Parathyroid adenoma (tissue), 2 donors: ENCODE results near the gene VWA1.
A peak's percentile ranks its signal among the peaks of the same experiment; 100 is the strongest.

Experiments
- H2AFZ ChIP-seq: fragments of 300-600 bp; sonication (generic); one replicate; pipeline ENCODE4 v1.7.0; 2017; ENCODE audit warnings: antibody characterized with exemption, mild to moderate bottlenecking
- H3K27ac ChIP-seq: fragments of 300-600 bp; sonication (generic); one replicate; pipeline ENCODE4 v1.7.0; 2017
- H3K27me3 ChIP-seq: fragments of 300-600 bp; sonication (generic); one replicate; pipeline ENCODE4 v1.7.0; 2017; ENCODE audit warnings: low read length; ENCODE audit not compliant: control insufficient read depth, insufficient read depth
- H3K36me3 ChIP-seq: fragments of 300-600 bp; sonication (generic); one replicate; pipeline ENCODE4 v1.7.0; 2017; ENCODE audit warnings: low read length; ENCODE audit not compliant: control insufficient read depth, insufficient read depth
- H3K4me1 ChIP-seq: fragments of 300-600 bp; sonication (generic); one replicate; pipeline ENCODE4 v1.7.0; 2017; ENCODE audit warnings: control low read depth
- H3K4me2 ChIP-seq: fragments of 300-600 bp; sonication (generic); one replicate; pipeline ENCODE4 v1.7.0; 2017; ENCODE audit warnings: low read length
- H3K4me3 ChIP-seq: fragments of 300-600 bp; sonication (generic); one replicate; pipeline ENCODE4 v1.7.0; 2017; ENCODE audit warnings: low read depth, low read length
- H3K79me2 ChIP-seq: fragments of 300-600 bp; sonication (generic); one replicate; pipeline ENCODE4 v1.7.0; 2017; ENCODE audit warnings: control low read depth
- H3K9ac ChIP-seq: fragments of 300-600 bp; sonication (generic); one replicate; pipeline ENCODE4 v1.7.0; 2017; ENCODE audit warnings: mild to moderate bottlenecking
- H3K9me3 ChIP-seq: fragments of 300-600 bp; sonication (generic); one replicate; pipeline ENCODE4 v1.7.0; 2017; ENCODE audit warnings: low read length; ENCODE audit not compliant: control insufficient read depth
- TF ChIP-seq, protein P1 (sequence below): fragments of 300-600 bp; sonication (generic); IDR thresholded peaks from one replicate; pipeline ENCODE4 v1.7.0; 2017; ENCODE audit warnings: antibody characterized with exemption, mild to moderate bottlenecking
- donor health status: primary hyperparathyroidism.

The VWA1 gene

DNA sequence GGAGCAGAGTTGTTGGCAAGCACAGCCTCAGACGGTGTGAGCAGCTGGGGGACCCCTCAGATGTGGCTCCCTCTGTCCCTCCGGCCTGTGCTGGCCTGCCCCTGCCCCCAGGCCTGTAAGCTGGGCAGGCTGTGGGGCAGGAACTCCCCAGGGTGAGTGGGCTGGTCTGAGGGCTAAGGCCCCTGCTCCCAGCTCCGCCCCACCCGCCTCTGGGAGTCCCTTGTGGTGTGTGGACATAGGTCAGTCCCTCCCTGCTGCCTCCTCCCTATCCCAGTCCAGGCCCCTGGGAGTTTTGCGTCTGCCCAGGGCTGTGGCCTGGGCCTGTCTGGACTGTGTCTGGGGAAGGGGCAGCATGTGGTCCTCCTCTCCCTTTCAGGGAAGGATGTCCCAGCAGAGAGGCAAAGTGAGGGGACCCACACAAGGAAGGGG is 3.6 kb upstream of the VWA1 start:
- no peaks in the 10 kb centered on the region for H3K9me3 ChIP-seq
- H3K4me1 ChIP-seq = no peaks in the 10 kb centered on the region
- H2AFZ ChIP-seq = no peak overlapping the region
- no peaks in the 10 kb centered on the region for H3K79me2 ChIP-seq
- H3K4me2 ChIP-seq = no peak overlapping the region
- H3K27ac ChIP-seq = peak overlapping the region; percentile 62
- TF ChIP-seq, protein P1, sequence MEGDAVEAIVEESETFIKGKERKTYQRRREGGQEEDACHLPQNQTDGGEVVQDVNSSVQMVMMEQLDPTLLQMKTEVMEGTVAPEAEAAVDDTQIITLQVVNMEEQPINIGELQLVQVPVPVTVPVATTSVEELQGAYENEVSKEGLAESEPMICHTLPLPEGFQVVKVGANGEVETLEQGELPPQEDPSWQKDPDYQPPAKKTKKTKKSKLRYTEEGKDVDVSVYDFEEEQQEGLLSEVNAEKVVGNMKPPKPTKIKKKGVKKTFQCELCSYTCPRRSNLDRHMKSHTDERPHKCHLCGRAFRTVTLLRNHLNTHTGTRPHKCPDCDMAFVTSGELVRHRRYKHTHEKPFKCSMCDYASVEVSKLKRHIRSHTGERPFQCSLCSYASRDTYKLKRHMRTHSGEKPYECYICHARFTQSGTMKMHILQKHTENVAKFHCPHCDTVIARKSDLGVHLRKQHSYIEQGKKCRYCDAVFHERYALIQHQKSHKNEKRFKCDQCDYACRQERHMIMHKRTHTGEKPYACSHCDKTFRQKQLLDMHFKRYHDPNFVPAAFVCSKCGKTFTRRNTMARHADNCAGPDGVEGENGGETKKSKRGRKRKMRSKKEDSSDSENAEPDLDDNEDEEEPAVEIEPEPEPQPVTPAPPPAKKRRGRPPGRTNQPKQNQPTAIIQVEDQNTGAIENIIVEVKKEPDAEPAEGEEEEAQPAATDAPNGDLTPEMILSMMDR = no peak
- H3K4me3 ChIP-seq = no peak overlapping the region
- H3K36me3 ChIP-seq = no peaks in the 10 kb centered on the region
- no peak overlapping the region for H3K9ac ChIP-seq
- H3K27me3 ChIP-seq = no peaks in the 10 kb centered on the region

DNA sequence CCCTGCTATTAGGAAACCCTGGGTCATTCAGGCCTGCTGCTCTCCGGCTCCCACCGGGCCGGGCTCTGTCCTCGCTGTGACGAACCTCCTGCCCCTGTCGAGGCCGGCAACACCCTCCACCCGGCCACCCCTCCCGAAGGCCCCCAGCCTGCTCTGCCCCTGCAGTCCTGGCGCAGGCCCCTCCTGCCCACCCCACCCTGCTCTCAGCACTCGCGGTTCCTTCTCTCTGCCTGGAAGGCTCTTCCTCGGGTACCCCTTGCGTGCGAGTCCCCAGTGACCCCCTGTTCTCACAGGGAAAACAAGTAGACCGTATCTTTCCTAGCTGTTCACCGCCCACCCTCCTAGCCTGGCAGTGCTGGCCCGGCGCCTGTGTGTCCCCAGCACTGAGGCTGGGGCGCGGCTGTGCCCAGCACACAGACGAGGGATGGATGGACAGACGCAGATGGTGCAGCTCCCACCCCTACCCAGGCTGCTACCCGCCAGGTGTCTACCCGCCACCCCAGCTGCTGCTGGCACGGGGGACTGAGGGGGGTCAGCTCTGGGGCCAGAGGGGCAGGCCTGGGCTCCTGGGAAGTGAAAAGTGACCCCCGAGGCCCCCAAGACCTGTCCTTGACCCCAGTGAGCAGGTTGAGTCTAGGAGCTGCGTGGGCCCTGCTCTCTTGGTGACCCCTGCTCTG is 3.1 kb upstream of the VWA1 start:
- Histone ChIP-seq H3K36me3 (no peaks in the 10 kb centered on the region), H3K27ac (peak overlapping the region; percentile 62), H3K27me3 (no peaks in the 10 kb centered on the region), H3K4me1 (no peaks in the 10 kb centered on the region), H3K4me2 (no peak overlapping the region), H3K79me2 (no peaks in the 10 kb centered on the region), H2AFZ (no peak overlapping the region), H3K4me3 (no peak overlapping the region), H3K9ac (no peak overlapping the region), H3K9me3 (no peaks in the 10 kb centered on the region)
- TF ChIP-seq, protein P1 = no peak

DNA sequence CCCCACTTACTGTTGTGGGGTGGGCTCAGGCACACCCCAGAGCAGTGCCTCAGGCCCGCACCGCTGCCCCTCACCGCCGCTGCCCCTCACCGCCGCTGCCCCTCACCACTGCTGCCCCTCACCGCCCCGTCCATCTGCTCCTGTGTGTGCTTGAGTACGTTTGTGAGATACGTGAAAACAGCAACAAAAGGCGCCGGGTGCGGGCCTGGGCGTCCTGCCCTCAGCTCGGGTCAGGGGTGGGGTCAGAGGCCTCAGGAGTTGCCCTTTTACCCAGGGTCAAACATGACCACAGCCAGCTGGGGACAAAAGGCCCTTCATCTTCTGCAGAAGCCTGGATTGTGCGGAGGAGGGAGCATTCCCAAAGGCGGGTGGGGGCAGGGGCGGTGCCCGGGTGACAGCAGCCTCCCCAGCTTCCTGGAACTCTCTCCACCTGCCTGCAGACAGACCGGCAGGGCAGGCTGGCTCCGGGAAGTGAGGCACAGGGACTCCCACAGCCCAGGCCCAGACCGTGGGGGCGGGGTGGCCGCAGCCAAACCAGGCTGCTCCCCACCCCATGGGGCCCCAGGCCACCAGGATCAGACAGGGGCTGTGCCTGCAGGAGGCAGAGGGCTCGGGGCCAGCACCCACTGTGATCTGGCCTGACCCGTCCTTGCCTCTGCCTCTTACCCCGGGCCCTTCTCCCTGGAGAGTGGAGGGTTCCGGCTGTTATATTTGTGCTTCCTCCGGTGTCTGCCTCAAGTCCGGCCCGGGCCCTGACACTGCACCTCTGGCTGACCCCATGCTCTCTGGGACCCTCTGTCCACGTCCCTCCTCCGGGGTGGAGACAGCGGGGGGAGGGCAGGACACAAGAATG is 2.3 kb upstream of the VWA1 start:
- TF ChIP-seq, protein P1 = no peak
- Histone ChIP-seq H3K36me3 (no peaks in the 10 kb centered on the region), H3K4me2 (no peak overlapping the region), H3K4me1 (no peaks in the 10 kb centered on the region), H3K79me2 (no peaks in the 10 kb centered on the region), H3K4me3 (no peak overlapping the region), H3K9ac (no peak overlapping the region), H3K27me3 (no peaks in the 10 kb centered on the region), H3K27ac (peak overlapping the region; percentile 62), H2AFZ (no peak overlapping the region), H3K9me3 (no peaks in the 10 kb centered on the region)

DNA sequence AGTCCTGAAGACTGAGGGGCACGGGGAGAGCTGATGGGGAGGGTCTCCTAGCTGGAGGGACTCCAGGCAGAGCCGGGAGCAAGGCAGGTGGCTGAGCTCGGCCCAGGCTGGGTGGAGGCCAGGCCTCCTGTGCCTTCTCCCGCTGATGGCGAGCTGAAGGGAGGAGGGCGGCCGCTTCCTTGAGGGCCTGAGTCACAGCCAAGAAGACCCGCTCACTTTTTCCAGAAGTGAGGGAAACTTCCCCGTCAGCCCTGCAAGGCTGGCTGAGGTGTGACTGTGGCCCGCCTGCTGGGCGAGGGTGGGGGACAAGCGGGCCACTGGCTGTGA is 1.7 kb upstream of the VWA1 start:
- TF ChIP-seq, protein P1 = no peak
- Histone ChIP-seq H2AFZ (no peak overlapping the region), H3K4me2 (no peak overlapping the region), H3K27ac (peak overlapping the region; percentile 62), H3K4me1 (no peaks in the 10 kb centered on the region), H3K79me2 (no peaks in the 10 kb centered on the region), H3K36me3 (no peaks in the 10 kb centered on the region), H3K27me3 (no peaks in the 10 kb centered on the region), H3K9ac (no peak overlapping the region), H3K9me3 (no peaks in the 10 kb centered on the region), H3K4me3 (no peak overlapping the region)
